Measurements from ENCODE around the gene MTCL3.

The MTCL3 gene

GRCh38 chr6:127514773-127515227 lies 4.3 kb downstream of the MTCL3 start:
- peak in 1 of 2 donors; percentile 42 for DNase-seq

DNA sequence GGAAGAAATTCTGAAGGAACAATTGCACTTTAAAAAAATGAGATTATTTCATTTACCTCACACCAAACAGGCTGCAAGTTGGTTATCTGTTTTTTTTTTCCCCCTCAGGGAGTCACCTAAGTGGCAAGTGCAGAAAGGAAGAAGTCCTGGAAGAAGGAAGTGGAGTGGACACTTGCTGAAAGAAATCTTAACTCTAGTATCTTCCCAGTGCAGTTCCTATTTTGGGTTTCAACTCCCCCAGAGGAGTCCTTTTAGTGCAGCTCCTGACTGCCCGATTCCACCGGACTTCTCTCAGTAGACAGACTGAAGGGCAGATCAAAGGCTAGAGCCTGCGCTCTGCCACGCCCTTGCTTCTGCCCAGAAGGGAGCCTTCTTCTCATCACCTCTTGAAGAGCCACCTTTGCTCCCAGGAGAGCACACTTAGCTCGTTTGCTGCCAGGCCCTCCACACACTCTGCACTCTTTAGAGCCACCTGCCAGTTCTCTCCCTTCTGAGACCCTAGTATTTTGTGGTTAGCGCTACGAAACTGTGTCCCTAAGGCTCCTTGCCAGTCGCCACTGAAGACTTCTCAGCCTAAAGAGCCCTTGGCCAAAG lies 4.9 kb downstream of the MTCL3 start:
- no peak for DNase-seq

DNA sequence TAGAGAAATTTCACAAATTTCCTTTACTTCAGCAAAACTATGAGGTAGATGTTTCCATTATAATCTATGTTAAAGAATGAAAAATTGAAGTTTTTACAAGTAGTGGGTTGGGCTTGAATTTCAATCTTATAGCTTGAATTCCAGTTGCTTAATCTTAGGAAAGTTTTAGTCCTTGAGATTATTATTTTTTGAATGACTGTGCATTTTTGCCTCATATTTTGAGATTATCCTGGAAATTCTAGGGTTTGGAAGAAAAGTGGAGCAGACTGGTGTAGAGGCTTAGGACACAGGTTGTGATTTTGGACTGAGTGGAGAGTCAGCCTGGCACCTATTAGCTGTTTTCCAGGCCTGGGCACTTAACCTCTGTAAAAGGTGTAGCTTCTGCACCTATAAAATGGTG lies 5.7 kb downstream of the MTCL3 start:
- DNase-seq = no peak

DNA sequence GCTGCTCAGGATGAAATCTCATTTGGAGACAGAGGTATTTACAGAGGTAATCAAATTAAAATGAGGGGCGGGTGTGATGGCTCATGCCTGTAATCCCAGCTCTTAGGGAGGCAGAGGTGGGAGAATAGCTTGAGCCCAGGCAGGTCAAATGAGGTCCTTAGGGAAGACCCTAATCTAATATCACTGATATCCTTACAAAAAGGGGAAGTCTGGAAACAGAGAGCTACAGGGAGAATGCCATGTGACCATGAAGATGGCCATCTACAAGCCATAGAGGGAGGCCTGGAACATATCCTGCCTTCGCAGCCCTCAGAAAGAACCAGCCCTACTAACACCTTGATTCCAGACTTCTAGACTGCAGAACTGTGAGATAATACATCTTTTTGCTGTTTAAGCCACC lies 8.3 kb downstream of the MTCL3 start:
- DNase-seq = no peak

DNA sequence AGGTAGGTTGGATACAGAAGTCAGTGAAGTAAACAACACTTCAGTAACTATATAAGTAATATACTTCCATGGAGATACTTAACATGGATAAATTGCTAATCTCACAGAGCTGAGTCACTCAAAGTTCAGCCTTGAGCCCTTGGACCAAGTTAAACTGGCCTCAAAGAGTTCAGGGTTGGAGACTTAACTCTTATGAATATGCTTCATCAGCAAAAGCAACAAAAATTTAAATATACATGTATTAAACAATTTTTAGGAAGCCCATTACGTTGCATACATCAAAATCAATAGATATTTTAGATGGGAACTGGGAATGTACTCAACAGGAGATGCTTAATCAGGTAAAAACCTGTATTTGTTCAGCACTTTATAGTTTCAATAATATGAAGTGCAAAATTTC lies 12.2 kb downstream of the MTCL3 start:
- DNase-seq = no peak

- DNase-seq = no peak
Observed at GRCh38 chr6:127503022-127503421, 16.1 kb downstream of the MTCL3 start.

GRCh38 chr6:127497410-127497809 lies 21.7 kb downstream of the MTCL3 start:
- DNase-seq = no peak

DNA sequence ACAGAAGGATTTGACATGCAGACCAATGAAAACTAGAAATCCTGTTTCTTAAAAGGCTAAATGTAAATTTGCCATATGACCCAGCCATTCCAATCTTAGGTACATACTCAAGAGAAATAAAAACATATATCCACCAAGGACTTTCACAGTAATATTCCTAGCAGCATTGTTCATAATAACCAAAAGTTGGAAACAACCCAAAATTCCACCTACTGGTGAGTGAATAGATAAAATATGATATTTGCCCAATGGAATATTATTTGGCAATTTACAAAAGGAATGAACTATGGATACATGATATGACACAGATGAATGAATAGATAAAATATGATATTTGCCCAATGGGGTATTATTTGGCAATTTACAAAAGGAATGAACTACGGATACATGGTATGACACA lies 22.7 kb downstream of the MTCL3 start:
- no peak for DNase-seq

DNA sequence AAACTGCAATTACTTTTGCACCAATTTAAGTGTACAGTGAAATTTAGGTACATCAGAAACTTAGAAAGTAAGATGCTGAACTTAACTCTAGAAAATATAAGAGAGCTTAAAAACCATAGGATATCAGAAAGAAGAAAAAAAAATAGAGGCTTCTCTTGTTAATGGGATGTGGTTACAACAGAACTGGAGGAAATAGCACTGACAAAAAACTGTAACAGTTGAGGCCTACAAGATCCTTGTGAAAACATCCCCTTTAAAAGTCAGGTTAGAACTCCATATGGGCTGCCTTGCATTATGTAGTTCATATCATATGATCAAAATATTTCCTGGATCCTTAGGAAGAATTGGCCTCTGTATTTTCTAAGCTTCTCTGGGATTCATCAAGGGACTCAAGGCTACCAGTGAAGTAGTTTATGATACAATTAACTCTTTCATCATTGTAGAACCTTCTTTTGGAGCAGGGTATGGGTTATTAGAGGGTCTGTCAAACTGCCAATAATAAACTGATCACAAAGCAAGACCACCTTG lies 24.8 kb downstream of the MTCL3 start:
- DNase-seq = no peak

GRCh38 chr6:127489248-127489647 lies 29.9 kb downstream of the MTCL3 start:
- no peak for DNase-seq

- DNase-seq = no peak
Observed at GRCh38 chr6:127486934-127487333, 32.2 kb downstream of the MTCL3 start.

- DNase-seq = peak in 1 of 2 donors; percentile 54
Observed at GRCh38 chr6:127484212-127484863, 34.8 kb downstream of the MTCL3 start.

GRCh38 chr6:127483399-127484055 lies 35.6 kb downstream of the MTCL3 start:
- DNase-seq = no peak

GRCh38 chr6:127482325-127482724 lies 36.8 kb downstream of the MTCL3 start:
- no peak for DNase-seq

- no peak for DNase-seq
Observed at GRCh38 chr6:127481628-127482027, 37.5 kb downstream of the MTCL3 start.

- no peak for DNase-seq
Observed at GRCh38 chr6:127481111-127481510, 38.0 kb downstream of the MTCL3 start.

DNA sequence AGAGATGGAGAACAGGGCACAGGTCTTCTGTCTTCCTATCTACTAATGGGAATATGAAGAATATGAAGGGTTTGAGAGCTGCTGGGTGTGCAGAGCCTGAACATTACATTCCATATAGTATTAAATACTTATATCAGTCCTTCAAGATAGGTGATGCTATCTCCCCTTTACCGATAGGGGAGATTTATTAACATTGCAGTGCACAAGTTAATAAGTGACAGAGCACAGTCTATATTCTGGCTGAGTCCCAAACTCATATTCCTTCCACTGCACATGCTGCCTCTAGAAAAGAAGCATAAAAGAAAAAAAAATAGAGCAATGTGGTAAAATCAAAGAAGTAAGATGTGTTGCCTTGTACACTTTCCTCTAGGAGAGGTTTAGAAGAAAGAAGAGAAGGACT lies 41.5 kb downstream of the MTCL3 start:
- no peak for DNase-seq

- no peak for DNase-seq
Observed at GRCh38 chr6:127475823-127476176, 43.3 kb downstream of the MTCL3 start.

DNA sequence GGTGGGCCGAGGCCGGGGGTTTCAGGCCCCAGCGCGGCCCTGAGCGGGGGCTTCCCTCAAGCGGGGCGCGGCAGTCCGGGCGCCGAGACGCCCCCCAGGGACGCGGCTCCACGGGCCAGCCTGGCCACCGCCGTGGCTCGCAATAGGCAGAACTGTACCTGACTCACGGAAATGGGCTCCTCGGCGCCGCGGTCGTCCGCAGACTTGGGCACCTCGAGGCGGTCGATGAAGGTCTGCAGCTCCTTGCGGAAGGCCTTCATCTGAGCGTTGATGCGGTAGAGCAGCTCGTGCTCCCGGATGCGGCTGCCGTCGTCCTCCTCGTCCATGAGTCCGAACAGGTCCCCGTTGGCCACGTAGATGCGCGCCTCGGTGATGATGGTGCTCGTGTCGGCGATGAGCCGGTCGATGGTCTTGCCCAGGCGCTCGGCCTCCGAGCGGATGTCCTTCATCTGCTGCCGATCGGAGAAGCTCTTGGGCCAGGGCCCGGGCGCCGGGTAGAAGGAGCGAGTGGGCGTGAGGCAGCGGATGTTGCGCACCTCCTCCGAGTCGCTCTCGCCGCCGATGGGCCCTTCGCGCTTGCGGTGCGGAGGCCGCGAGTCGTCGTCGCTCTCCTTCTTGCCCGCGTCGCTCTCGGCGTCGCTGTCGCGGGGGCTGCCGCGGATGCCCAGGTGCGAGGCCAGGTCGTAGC lies 43.9 kb downstream of the MTCL3 start:
- no peak for DNase-seq

- DNase-seq = no peak
Observed at GRCh38 chr6:127471379-127472255, 47.5 kb downstream of the MTCL3 start.

DNA sequence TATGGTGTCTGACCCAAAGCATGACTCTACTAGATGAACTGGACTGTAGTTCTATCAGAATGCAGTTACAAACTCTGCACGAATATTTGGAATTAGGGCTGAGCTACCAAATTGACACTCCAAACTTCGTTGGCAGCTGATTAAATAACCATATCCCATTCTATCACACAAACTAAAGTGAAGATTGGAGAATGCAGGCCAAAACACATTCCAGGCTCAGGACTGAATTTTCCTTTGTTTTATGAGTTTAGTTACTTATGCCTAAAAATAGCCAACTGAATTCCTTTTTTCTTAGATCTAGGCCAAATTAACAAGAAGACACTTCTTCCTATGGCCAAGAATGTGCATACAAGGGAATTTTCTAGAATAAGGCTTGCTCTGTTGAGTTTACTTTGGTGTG lies 50.2 kb downstream of the MTCL3 start:
- no peak for DNase-seq

GRCh38 chr6:127466416-127466815 lies 52.7 kb downstream of the MTCL3 start:
- no peak for DNase-seq

Data from CD4-positive, alpha-beta T cell treated with Interleukin-4 for 1 hour (primary cell).